Measurements from ENCODE around the gene CORO2B. TPM values are rescaled to one million over a fixed set of nuclear protein-coding genes. Genes with fewer than 3 reads are reported as not detected.

CORO2B gene
- total and polyA plus RNA-seq, 2 of the 13 experiments (the other 11 are each of a cell fraction or from before 2014, with no cell fraction given) = 0.35 to 0.63 TPM

- FAIRE-seq (no peak), DNase-seq (ENCODE audit: low spot score) (no peak), ATAC-seq (no peak)
- no TSS peak for BruUV-seq (replicated peaks)
- intact Hi-C loops (cut with micrococcal nuclease; ENCODE audit: unreplicated experiment) = no loop called here
- CTCF ChIA-PET (ENCODE audit: low intra/inter-chr PET ratio, low total read pairs) = no interaction called here
- WGBS (ENCODE audit: low lambda C conversion rate) = 33% methylated on average over 8 of the region's 8 CpGs
- Histone ChIP-seq H3K4me3 (replicated peaks in 1 of 3; ENCODE audit: insufficient read depth in 1 of 3, low read depth in 2 of 3, low read length in 3 of 3) (no peak overlapping the region), H3K9me3 (ENCODE audit: low read length) (no peaks in the 10 kb centered on the region), H3K9ac (ENCODE audit: insufficient read depth, low read depth, low read length) (no peak overlapping the region), H3K36me3 (replicated peaks in 1 of 2; ENCODE audit: control insufficient read depth in 1 of 2, insufficient read depth in 2 of 2, low read length in 2 of 2) (no peaks in the 10 kb centered on the region), H3K4me2 (ENCODE audit: low read depth, low read length) (no peak overlapping the region), H3K27me3 (ENCODE audit: control insufficient read depth in 1 of 2, insufficient read depth in 2 of 2, low read length in 2 of 2) (peaks cover 0 to 3% of the 10 kb centered on the region in 2 experiments; a peak in 1 of 5 replicates), H3K4me1 (ENCODE audit: insufficient read depth, low read length) (no peaks in the 10 kb centered on the region), H4K20me1 (ENCODE audit: insufficient read depth, low read length) (no peaks in the 10 kb centered on the region), H2AFZ (ENCODE audit: low read length) (no peak overlapping the region), H3K27ac (ENCODE audit: extremely low read length, insufficient read depth, low read length) (no peak overlapping the region), H3K79me2 (ENCODE audit: insufficient read depth, low read length) (no peaks in the 10 kb centered on the region)
- POLR2A ChIA-PET = no interaction called here
- in situ Hi-C loops (cut with HindIII; ENCODE audit: extremely low pct_ligation_motif_present, low pct_unique_long_range_greater_than_20kb) = no loop called here
- TF ChIP-seq ZNF207 (IDR thresholded peaks at IDR 0.05; ENCODE audit: borderline replicate concordance) (no peak), MAFK (conservative IDR thresholded peaks at IDR 0.05 in 1 of 2, IDR thresholded peaks at IDR 0.05 in 1 of 2; ENCODE audit: low read length in 2 of 2) (peak in 1 of 2 experiments; percentile 15; a peak in 1 of 4 replicates)
- TF ChIP-seq, protein P1, sequence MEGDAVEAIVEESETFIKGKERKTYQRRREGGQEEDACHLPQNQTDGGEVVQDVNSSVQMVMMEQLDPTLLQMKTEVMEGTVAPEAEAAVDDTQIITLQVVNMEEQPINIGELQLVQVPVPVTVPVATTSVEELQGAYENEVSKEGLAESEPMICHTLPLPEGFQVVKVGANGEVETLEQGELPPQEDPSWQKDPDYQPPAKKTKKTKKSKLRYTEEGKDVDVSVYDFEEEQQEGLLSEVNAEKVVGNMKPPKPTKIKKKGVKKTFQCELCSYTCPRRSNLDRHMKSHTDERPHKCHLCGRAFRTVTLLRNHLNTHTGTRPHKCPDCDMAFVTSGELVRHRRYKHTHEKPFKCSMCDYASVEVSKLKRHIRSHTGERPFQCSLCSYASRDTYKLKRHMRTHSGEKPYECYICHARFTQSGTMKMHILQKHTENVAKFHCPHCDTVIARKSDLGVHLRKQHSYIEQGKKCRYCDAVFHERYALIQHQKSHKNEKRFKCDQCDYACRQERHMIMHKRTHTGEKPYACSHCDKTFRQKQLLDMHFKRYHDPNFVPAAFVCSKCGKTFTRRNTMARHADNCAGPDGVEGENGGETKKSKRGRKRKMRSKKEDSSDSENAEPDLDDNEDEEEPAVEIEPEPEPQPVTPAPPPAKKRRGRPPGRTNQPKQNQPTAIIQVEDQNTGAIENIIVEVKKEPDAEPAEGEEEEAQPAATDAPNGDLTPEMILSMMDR (CRISPR knock-in tag; IDR thresholded peaks at IDR 0.05) = no peak
These were observed 108.4 kb downstream of the CORO2B start for GRCh38 chr15:68687136-68687735.

- TF ChIP-seq FUBP1 (CRISPR knock-in tag; IDR thresholded peaks at IDR 0.05; ENCODE audit: borderline replicate concordance) (no peak), FOSL1 (CRISPR knock-in tag; IDR thresholded peaks at IDR 0.05; ENCODE audit: borderline replicate concordance) (no peak), NR3C1 (CRISPR knock-in tag; IDR thresholded peaks at IDR 0.05) (no peak)
- no peak for ATAC-seq
- no peak overlapping the region for H3K4me2 ChIP-seq (ENCODE audit: low read depth, low read length)
- no peaks in the 10 kb centered on the region for H3K9me3 ChIP-seq (ENCODE audit: low read length)
- BruUV-seq (replicated peaks) = no TSS peak
- CTCF ChIA-PET (ENCODE audit: low intra/inter-chr PET ratio, low total read pairs) = no interaction called here
- FAIRE-seq = no peak
- H3K36me3 ChIP-seq (replicated peaks in 1 of 2; ENCODE audit: control insufficient read depth in 1 of 2, insufficient read depth in 2 of 2, low read length in 2 of 2) = no peaks in the 10 kb centered on the region
- H3K27me3 ChIP-seq (ENCODE audit: control insufficient read depth in 1 of 2, insufficient read depth in 2 of 2, low read length in 2 of 2) = 0 out of 5 replicates have a peak, but pooled peaks cover 0 to 6% of the 10 kb centered on the region in 2 experiments
- DNase-seq (ENCODE audit: low spot score) = peak; percentile 10
- no peaks in the 10 kb centered on the region for H4K20me1 ChIP-seq (ENCODE audit: insufficient read depth, low read length)
- no peak overlapping the region for H3K27ac ChIP-seq (ENCODE audit: extremely low read length, insufficient read depth, low read length)
- no peak overlapping the region for H3K4me3 ChIP-seq (replicated peaks in 1 of 3; ENCODE audit: insufficient read depth in 1 of 3, low read depth in 2 of 3, low read length in 3 of 3)
- in situ Hi-C loops (cut with HindIII; ENCODE audit: extremely low pct_ligation_motif_present, low pct_unique_long_range_greater_than_20kb) (no loop called here), intact Hi-C loops (cut with micrococcal nuclease; ENCODE audit: unreplicated experiment) (no loop called here)
- H3K79me2 ChIP-seq (ENCODE audit: insufficient read depth, low read length) = no peaks in the 10 kb centered on the region
- no peaks in the 10 kb centered on the region for H3K4me1 ChIP-seq (ENCODE audit: insufficient read depth, low read length)
- POLR2A ChIA-PET = no interaction called here
- H2AFZ ChIP-seq (ENCODE audit: low read length) = no peak overlapping the region
- no peak overlapping the region for H3K9ac ChIP-seq (ENCODE audit: insufficient read depth, low read depth, low read length)
- 0% methylated on average over 3 of the region's 6 CpGs for WGBS (ENCODE audit: low lambda C conversion rate)
These were observed 112.9 kb downstream of the CORO2B start for GRCh38 chr15:68691705-68692104.

Measured in HepG2 (cell line).